Measurements from ENCODE around the gene KIF1C. TPM values are rescaled to one million over a fixed set of nuclear protein-coding genes. Genes with fewer than 3 reads are reported as not detected.

KIF1C gene
- total and polyA plus RNA-seq, 12 donors = 141 to 826 (median 592) TPM

DNA sequence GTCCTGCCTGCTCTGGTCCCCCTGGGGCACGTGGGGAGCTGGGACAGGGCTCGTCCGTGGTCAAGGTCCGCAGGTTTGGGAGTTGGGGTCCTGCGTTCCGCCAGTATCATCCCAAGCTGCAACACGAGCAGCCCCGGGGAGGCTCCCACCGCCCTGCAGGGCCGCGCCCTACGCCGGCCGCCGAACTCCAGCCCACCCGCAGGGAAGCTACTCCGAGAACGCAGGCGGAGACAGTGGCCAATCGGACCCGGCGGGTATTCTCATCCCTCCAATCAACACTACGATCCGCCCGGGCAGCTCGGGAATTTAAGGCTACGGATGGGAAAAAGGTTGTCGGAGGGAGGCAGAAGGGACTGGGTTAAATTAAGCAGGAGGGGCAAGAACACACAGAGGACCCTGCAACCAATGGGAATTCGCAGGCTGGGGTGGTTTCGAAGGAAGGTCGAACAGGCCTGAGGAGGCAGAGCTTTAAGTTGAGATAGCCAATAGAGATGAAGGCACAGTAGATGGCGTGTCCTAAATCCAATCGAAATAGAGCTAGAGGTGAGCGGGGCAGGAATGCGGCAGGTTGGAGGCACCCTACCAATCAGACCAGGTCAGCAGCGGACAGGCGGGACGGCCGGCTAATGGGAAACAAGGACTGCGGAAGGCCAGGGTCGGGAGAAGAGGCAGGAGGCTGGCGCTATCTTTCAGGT lies 30.8 kb upstream of the KIF1C start:
- ATAC-seq (peak; percentile 88 to 95 (median 92)), DNase-seq (peak; percentile 96 to 99)
- Histone ChIP-seq H3K27ac (peak overlapping the region; percentile 89 to 97 (median 96)), H3K9me3 (no peaks in the 10 kb centered on the region), H3K4me1 (peaks cover 11 to 45% (median 34%) of the 10 kb centered on the region in 9 donors), H3K36me3 (peaks cover 0 to 49% (median 13%) of the 10 kb centered on the region in 9 donors), H3K27me3 (no peaks in the 10 kb centered on the region), H3K4me3 (peak overlapping the region; percentile 53 to 82 (median 72))
- 0% methylated on average over 42 of the region's 42 CpGs for WGBS, 2 donors
- TF ChIP-seq, protein P1, sequence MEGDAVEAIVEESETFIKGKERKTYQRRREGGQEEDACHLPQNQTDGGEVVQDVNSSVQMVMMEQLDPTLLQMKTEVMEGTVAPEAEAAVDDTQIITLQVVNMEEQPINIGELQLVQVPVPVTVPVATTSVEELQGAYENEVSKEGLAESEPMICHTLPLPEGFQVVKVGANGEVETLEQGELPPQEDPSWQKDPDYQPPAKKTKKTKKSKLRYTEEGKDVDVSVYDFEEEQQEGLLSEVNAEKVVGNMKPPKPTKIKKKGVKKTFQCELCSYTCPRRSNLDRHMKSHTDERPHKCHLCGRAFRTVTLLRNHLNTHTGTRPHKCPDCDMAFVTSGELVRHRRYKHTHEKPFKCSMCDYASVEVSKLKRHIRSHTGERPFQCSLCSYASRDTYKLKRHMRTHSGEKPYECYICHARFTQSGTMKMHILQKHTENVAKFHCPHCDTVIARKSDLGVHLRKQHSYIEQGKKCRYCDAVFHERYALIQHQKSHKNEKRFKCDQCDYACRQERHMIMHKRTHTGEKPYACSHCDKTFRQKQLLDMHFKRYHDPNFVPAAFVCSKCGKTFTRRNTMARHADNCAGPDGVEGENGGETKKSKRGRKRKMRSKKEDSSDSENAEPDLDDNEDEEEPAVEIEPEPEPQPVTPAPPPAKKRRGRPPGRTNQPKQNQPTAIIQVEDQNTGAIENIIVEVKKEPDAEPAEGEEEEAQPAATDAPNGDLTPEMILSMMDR (IDR thresholded peaks at IDR 0.05) = no peak
- intact Hi-C loops (cut with DNase I) = loop anchor here in 7 of 10 donors (1.0 to 5.0 kb wide), 9 partner anchors 17 to 60 kb away; partner anchors contain the start of genes PFN1 (in 2 of the 7), CAMTA2 (in 1 of the 7), INCA1 (in 1 of the 7) and KIF1C (in 1 of the 7)

GRCh38 chr17:4967539-4968485 lies 29.9 kb upstream of the KIF1C start, which contains the start of gene SPAG7:
Gene SPAG7 (minus strand): TSS chr17:4967817. CDS start chr17:4967804, 13 bp downstream.
- Histone ChIP-seq H3K4me1 (peaks cover 11 to 50% (median 41%) of the 10 kb centered on the region in 9 donors), H3K4me3 (peak within 1 kb of the TSS; percentile 53 to 82 (median 72)), H3K27ac (peak within 1 kb of the TSS; percentile 89 to 97 (median 96)), H3K27me3 (no peaks in the 10 kb centered on the region), H3K9me3 (no peaks in the 10 kb centered on the region), H3K36me3 (peaks cover 0 to 56% (median 15%) of the 10 kb centered on the region in 9 donors)
- peak; percentile 92 to 94 for DNase-seq
- ATAC-seq = peak; percentile 78 to 91 (median 86)
- 1 to 2% methylated on average over 66 of the region's 66 CpGs for WGBS, 2 donors
- TF ChIP-seq, protein P1 (IDR thresholded peaks at IDR 0.05) = peak in 3 of 9 donors; percentile 16 to 41 (median 29)
- intact Hi-C loops (cut with DNase I) = loop anchor here in 7 of 10 donors (1.0 to 5.0 kb wide), 9 partner anchors 18 to 61 kb away; partner anchors contain the start of genes PFN1 (in 2 of the 7), CAMTA2 (in 1 of the 7), INCA1 (in 1 of the 7) and KIF1C (in 1 of the 7)

DNA sequence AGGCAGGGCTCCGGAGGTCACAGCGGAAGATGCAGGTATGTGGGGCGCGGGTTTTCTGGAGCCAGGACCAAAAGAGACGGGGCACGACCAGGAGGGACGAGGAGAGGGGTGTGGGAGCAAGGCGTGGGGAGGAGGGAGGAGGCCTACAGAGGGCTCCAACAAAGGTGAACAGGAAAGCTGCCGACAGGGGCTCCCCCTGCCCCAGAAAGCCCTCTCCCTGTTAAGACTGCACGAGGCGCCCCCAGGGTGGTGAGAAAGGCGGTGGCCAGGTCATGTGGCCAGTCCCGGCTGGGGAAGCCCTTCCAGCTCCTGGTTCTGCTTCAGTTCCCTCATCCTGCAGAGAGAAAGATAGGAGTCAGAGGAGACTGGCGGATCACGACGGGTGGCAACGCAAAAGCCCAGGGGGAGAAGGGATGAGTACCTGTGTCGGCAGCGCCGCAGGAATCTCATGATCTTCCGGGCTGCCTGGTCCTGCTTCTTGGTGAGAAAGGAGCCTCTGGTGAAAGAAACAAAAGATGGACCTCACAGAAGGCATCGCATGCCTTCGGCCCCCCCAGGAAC lies 29.2 kb upstream of the KIF1C start:
- Histone ChIP-seq H3K4me3 (peak overlapping the region; percentile 41 to 82 (median 72)), H3K4me1 (peaks cover 14 to 57% (median 44%) of the 10 kb centered on the region in 9 donors), H3K36me3 (peaks cover 0 to 61% (median 22%) of the 10 kb centered on the region in 9 donors), H3K27me3 (no peaks in the 10 kb centered on the region), H3K27ac (peak overlapping the region; percentile 88 to 97 (median 96)), H3K9me3 (no peaks in the 10 kb centered on the region)
- 23 to 36% methylated on average over 21 to 23 of the region's 23 CpGs for WGBS, 2 donors
- intact Hi-C loops (cut with DNase I) = loop anchor here in 2 of 10 donors (1.0 to 5.0 kb wide), 2 partner anchors 29 to 61 kb away; no protein-coding TSS in a partner anchor
- ATAC-seq (no peak), DNase-seq (no peak)
- TF ChIP-seq, protein P1 (IDR thresholded peaks at IDR 0.05) = no peak
